AG09319 (cell line): ENCODE measurements around the gene HLA-E.

Experiments used
- DNase-seq: peaks from one replicate; pipeline ENCODE4 v3.0.0-alpha.2; 2010; ENCODE audit warnings: low read depth; ENCODE audit errors: extremely low read depth
- CTCF ChIP-seq: IDR thresholded peaks from 2 replicates; pipeline ENCODE4 v1.5.1; 2011; ENCODE audit warnings: low read depth, mild to moderate bottlenecking, inconsistent platforms, low read length, moderate library complexity

HLA-E gene

GRCh38 chr6:30500421-30501355 lies 11.4 kb downstream of the HLA-E start:
- DNase-seq, result no peak

GRCh38 chr6:30507849-30508827 lies 18.8 kb downstream of the HLA-E start:
- no peak for DNase-seq
- no peak for TF ChIP-seq CTCF

More at GRCh38 chr6:30500421-30501355, 11.4 kb downstream of the HLA-E start:
- no peak for TF ChIP-seq CTCF

- no peak for TF ChIP-seq CTCF
- no peak for DNase-seq
Measured at GRCh38 chr6:30508890-30509736, 19.8 kb downstream of the HLA-E start.

GRCh38 chr6:30510419-30511168 lies 21.3 kb downstream of the HLA-E start:
- no peak for DNase-seq
- TF ChIP-seq CTCF, result no peak

GRCh38 chr6:30511169-30511546 lies 21.8 kb downstream of the HLA-E start:
- no peak for DNase-seq
- no peak for TF ChIP-seq CTCF

GRCh38 chr6:30513451-30513850 lies 24.1 kb downstream of the HLA-E start:
- DNase-seq, result no peak
- TF ChIP-seq CTCF, result no peak
